Measurements from ENCODE around the gene RPS27L.
"Not testable (repeated sequence)": the region's sequence is repeated elsewhere in the genome, so short reads cannot be mapped to it uniquely, and the experiment has no call there.

RPS27L gene

GRCh38 chr15:63103416-63103815, 53.9 kb downstream of the RPS27L start:
- no peak for TF ChIP-seq ZNF70 (CRISPR knock-in tag; IDR thresholded peaks at IDR 0.05)
- no peak for TF ChIP-seq TCF4 (CRISPR knock-in tag; IDR thresholded peaks at IDR 0.05; ENCODE audit: borderline replicate concordance)
- TF ChIP-seq RARB (CRISPR knock-in tag; IDR thresholded peaks at IDR 0.05), result no peak
- no peak for TF ChIP-seq POU6F1 (CRISPR knock-in tag; IDR thresholded peaks at IDR 0.05; ENCODE audit: borderline replicate concordance, low read depth)
- no peak for TF ChIP-seq CSRNP3 (CRISPR knock-in tag; IDR thresholded peaks at IDR 0.05)
- TF ChIP-seq TOX (CRISPR knock-in tag; IDR thresholded peaks at IDR 0.05; ENCODE audit: borderline replicate concordance), result no peak
- no peak for TF ChIP-seq ZFP30 (CRISPR knock-in tag; IDR thresholded peaks at IDR 0.05)
- no peak for TF ChIP-seq GLIS3 (CRISPR knock-in tag; IDR thresholded peaks at IDR 0.05)
- no peak for TF ChIP-seq TSHZ2 (CRISPR knock-in tag; IDR thresholded peaks at IDR 0.05)
- TF ChIP-seq CREB5 (CRISPR knock-in tag; IDR thresholded peaks at IDR 0.05; ENCODE audit: low read depth), result no peak
- no peak for TF ChIP-seq SNAI2 (CRISPR knock-in tag; IDR thresholded peaks at IDR 0.05)
- no peak for TF ChIP-seq ESRRG (CRISPR knock-in tag; IDR thresholded peaks at IDR 0.05)
- TF ChIP-seq ZC3H10 (CRISPR knock-in tag; IDR thresholded peaks at IDR 0.05), result no peak
- no peak for TF ChIP-seq ZFP3 (CRISPR knock-in tag; IDR thresholded peaks at IDR 0.05)
- no peak for TF ChIP-seq PPARA (CRISPR knock-in tag; IDR thresholded peaks at IDR 0.05; ENCODE audit: borderline replicate concordance)
- no peak for TF ChIP-seq CSDC2 (CRISPR knock-in tag; IDR thresholded peaks at IDR 0.05)
- no peak for ATAC-seq

GRCh38 chr15:63099581-63099980, 57.7 kb downstream of the RPS27L start:
- ATAC-seq, result not testable (repeated sequence)

- ATAC-seq, result not testable (repeated sequence)
Observed at GRCh38 chr15:63098901-63099300, 58.4 kb downstream of the RPS27L start.

Data from SK-N-SH treated with all-trans-retinoic acid at 6 μM for 48 hours (cell line).